Hepatocyte (in vitro differentiated cells): ENCODE data around the gene TOX4. TPM values are rescaled to one million over a fixed set of nuclear protein-coding genes. Genes with fewer than 3 reads are reported as not detected.

Experiments used
- DNase-seq: peaks from one replicate; pipeline ENCODE4 v3.0.0-alpha.2; 2016; ENCODE audit warnings: low spot score
- H2AFZ ChIP-seq: fragments of 200-600 bp; sonication (generic); 2 replicates; pipeline ENCODE4 v1.6.0; 2016; ENCODE audit warnings: antibody characterized with exemption, mild to moderate bottlenecking
- H3K27ac ChIP-seq: fragments of 200-600 bp; sonication (generic); 2 replicates; pipeline ENCODE4 v1.5.1; 2016; ENCODE audit warnings: mild to moderate bottlenecking
- H3K27me3 ChIP-seq: fragments of 200-600 bp; sonication (generic); 2 replicates; pipeline ENCODE4 v1.6.1; 2016
- H3K36me3 ChIP-seq: fragments of 200-600 bp; sonication (generic); replicated peaks from 2 replicates; pipeline ENCODE4 v1.5.1; 2016; ENCODE audit warnings: low read depth; ENCODE audit not compliant: insufficient read depth
- H3K4me1 ChIP-seq: fragments of 200-600 bp; sonication (generic); 2 replicates; pipeline ENCODE4 v1.5.1; 2016; ENCODE audit warnings: mild to moderate bottlenecking, moderate library complexity; ENCODE audit not compliant: insufficient read depth
- H3K4me2 ChIP-seq: fragments of 200-600 bp; sonication (generic); 2 replicates; pipeline ENCODE4 v1.6.0; 2016
- H3K4me3 ChIP-seq: fragments of 200-600 bp; sonication (generic); 2 replicates; pipeline ENCODE4 v1.5.1; 2016; ENCODE audit warnings: mild to moderate bottlenecking
- H3K79me2 ChIP-seq: fragments of 200-600 bp; sonication (generic); 2 replicates; pipeline ENCODE4 v1.6.0; 2017; ENCODE audit warnings: mild to moderate bottlenecking
- H3K9me2 ChIP-seq: fragments of 200-600 bp; sonication (generic); replicated peaks from 2 replicates; pipeline ENCODE4 v1.6.0; 2017; ENCODE audit warnings: mild to moderate bottlenecking; ENCODE audit not compliant: insufficient read depth
- H3K9me3 ChIP-seq: fragments of 200-600 bp; sonication (generic); 2 replicates; pipeline ENCODE4 v1.5.1; 2016; ENCODE audit warnings: low read depth, mild to moderate bottlenecking
- H4K20me1 ChIP-seq: fragments of 200-600 bp; sonication (generic); 2 replicates; pipeline ENCODE4 v1.6.0; 2016; ENCODE audit warnings: mild to moderate bottlenecking; ENCODE audit not compliant: insufficient read depth, poor library complexity, severe bottlenecking
- CTCF ChIP-seq: fragments of 200-600 bp; sonication (generic); IDR thresholded peaks from 2 replicates; pipeline ENCODE4 v1.5.1; 2016; ENCODE audit warnings: antibody characterized with exemption, mild to moderate bottlenecking; ENCODE audit not compliant: poor library complexity
- EZH2 ChIP-seq: fragments of 200-600 bp; sonication (generic); IDR thresholded peaks from 2 replicates; pipeline ENCODE4 v1.6.1; 2016; ENCODE audit warnings: antibody characterized with exemption, mild to moderate bottlenecking, borderline replicate concordance
- EZH2phosphoT487 ChIP-seq: fragments of 200-600 bp; sonication (generic); IDR thresholded peaks from one replicate; pipeline ENCODE4 v1.6.1; 2018; ENCODE audit warnings: antibody characterized with exemption, mild to moderate bottlenecking, low read depth, moderate library complexity; ENCODE audit not compliant: unreplicated experiment, severe bottlenecking
- WGBS: methylation state at CpG from one replicate; pipeline ENCODE4 v1.1.6; 2016; ENCODE audit warnings: low lambda C conversion rate; ENCODE audit errors: missing lambda C conversion rate; 5-methylcytosine and 5-hydroxymethylcytosine counted together
- polyA plus RNA-seq: library from polyadenylated mRNA; unstranded; fragments of >200 nt; fragmentation: Nextera tagmentation; extraction: Ambion mirVana; gene quantifications from 2 replicates; pipeline ENCODE4 v1.2.1, GENCODE V29; 2016
- total RNA-seq: library from RNA; depleted of rRNA; stranded (reverse); fragments of >200 nt; gene quantifications from 2 replicates; pipeline ENCODE4 v1.2.3, GENCODE V29; 2014

Gene TOX4
- total and polyA plus RNA-seq, 2 experiments from 2014 or later: 42.5 to 55.5 TPM

- Histone ChIP-seq H3K79me2 (peaks cover 67% of the 10 kb centered on the region), H3K9me2 (no peaks in the 10 kb centered on the region), H3K27ac (no peak overlapping the region), H3K4me3 (no peak overlapping the region), H3K4me1 (peaks cover 2% of the 10 kb centered on the region), H3K4me2 (no peak overlapping the region), H2AFZ (no peak overlapping the region), H3K36me3 (no peaks in the 10 kb centered on the region), H4K20me1 (no peaks in the 10 kb centered on the region), H3K27me3 (no peaks in the 10 kb centered on the region), H3K9me3 (no peaks in the 10 kb centered on the region)
- no peak for DNase-seq
- TF ChIP-seq EZH2phosphoT487: no peak
- TF ChIP-seq CTCF: no peak
Measured at GRCh38 chr14:21505012-21505553, 28.1 kb downstream of the TOX4 start.

- Histone ChIP-seq H3K9me3 (no peaks in the 10 kb centered on the region), H3K4me1 (peaks cover 4% of the 10 kb centered on the region), H3K79me2 (peaks cover 74% of the 10 kb centered on the region), H3K4me2 (no peak overlapping the region), H3K27me3 (no peaks in the 10 kb centered on the region), H3K36me3 (no peaks in the 10 kb centered on the region), H3K4me3 (no peak overlapping the region), H3K27ac (no peak overlapping the region), H2AFZ (no peak overlapping the region), H4K20me1 (no peaks in the 10 kb centered on the region), H3K9me2 (no peaks in the 10 kb centered on the region)
- 88% methylated on average over 2 of the region's 2 CpGs for WGBS
- no peak for DNase-seq
- TF ChIP-seq EZH2phosphoT487 (no peak), CTCF (no peak), EZH2 (no peak)
Measured at GRCh38 chr14:21506557-21506956, 29.6 kb downstream of the TOX4 start.

GRCh38 chr14:21509432-21510143 is 32.6 kb downstream of the TOX4 start:
- no peak overlapping the region for H2AFZ ChIP-seq
- no peaks in the 10 kb centered on the region for H3K36me3 ChIP-seq
- no peaks in the 10 kb centered on the region for H3K27me3 ChIP-seq
- H3K9me3 ChIP-seq: no peaks in the 10 kb centered on the region
- no peak for TF ChIP-seq EZH2phosphoT487
- no peak for TF ChIP-seq EZH2
- no peak for TF ChIP-seq CTCF
- no peaks in the 10 kb centered on the region for H4K20me1 ChIP-seq
- DNase-seq: no peak
- H3K4me2 ChIP-seq: peak overlapping the region; percentile 78
- no peak overlapping the region for H3K27ac ChIP-seq
- 87% methylated on average over 6 of the region's 6 CpGs for WGBS
- H3K79me2 ChIP-seq: peaks cover 60% of the 10 kb centered on the region
- peaks cover 4% of the 10 kb centered on the region for H3K4me1 ChIP-seq
- no peaks in the 10 kb centered on the region for H3K9me2 ChIP-seq
- peak overlapping the region; percentile 45 for H3K4me3 ChIP-seq
